ENCODE measurements around the gene ADD2.
A peak's percentile ranks its signal among the peaks of the same experiment; 100 is the strongest.

The ADD2 gene

GRCh38 chr2:70641263-70641784 is 126.7 kb downstream of the ADD2 start:
- ATAC-seq (ENCODE audit: low read depth), result peak; percentile 21; the same call in 1 of the 3 replicates
- no peaks in the 10 kb centered on the region for H3K36me3 ChIP-seq (ENCODE audit: low read depth)
- DNase-seq (ENCODE audit: low spot score), result no peak
- no peak overlapping the region for H3K27ac ChIP-seq (ENCODE audit: poor library complexity, severe bottlenecking)
- H3K9me3 ChIP-seq (ENCODE audit: severe bottlenecking), result no peaks in the 10 kb centered on the region
- no peak overlapping the region for H3K4me3 ChIP-seq (ENCODE audit: severe bottlenecking)
- no peak for TF ChIP-seq CTCF (IDR thresholded peaks at IDR 0.05; ENCODE audit: poor library complexity, severe bottlenecking)
- H3K4me1 ChIP-seq (ENCODE audit: insufficient read depth, poor library complexity, severe bottlenecking), result peaks cover 3% of the 10 kb centered on the region
- H3K27me3 ChIP-seq (ENCODE audit: insufficient read depth, poor library complexity, severe bottlenecking), result no peaks in the 10 kb centered on the region

- H3K4me3 ChIP-seq (ENCODE audit: severe bottlenecking), result no peak overlapping the region
- no peaks in the 10 kb centered on the region for H3K36me3 ChIP-seq (ENCODE audit: low read depth)
- H3K27ac ChIP-seq (ENCODE audit: poor library complexity, severe bottlenecking), result no peak overlapping the region
- DNase-seq (ENCODE audit: low spot score) (no peak), ATAC-seq (ENCODE audit: low read depth) (no peak)
- H3K27me3 ChIP-seq (ENCODE audit: insufficient read depth, poor library complexity, severe bottlenecking), result no peaks in the 10 kb centered on the region
- H3K9me3 ChIP-seq (ENCODE audit: severe bottlenecking), result no peaks in the 10 kb centered on the region
- H3K4me1 ChIP-seq (ENCODE audit: insufficient read depth, poor library complexity, severe bottlenecking), result peaks cover 3% of the 10 kb centered on the region
- TF ChIP-seq CTCF (IDR thresholded peaks at IDR 0.05; ENCODE audit: poor library complexity, severe bottlenecking), result no peak
Measured at GRCh38 chr2:70639841-70640436, 128.1 kb downstream of the ADD2 start.

GRCh38 chr2:70638561-70638960 is 129.4 kb downstream of the ADD2 start:
- Histone ChIP-seq H3K4me1 (ENCODE audit: insufficient read depth, poor library complexity, severe bottlenecking) (peaks cover 3% of the 10 kb centered on the region), H3K27ac (ENCODE audit: poor library complexity, severe bottlenecking) (no peak overlapping the region), H3K4me3 (ENCODE audit: severe bottlenecking) (no peak overlapping the region), H3K27me3 (ENCODE audit: insufficient read depth, poor library complexity, severe bottlenecking) (no peaks in the 10 kb centered on the region), H3K36me3 (ENCODE audit: low read depth) (no peaks in the 10 kb centered on the region), H3K9me3 (ENCODE audit: severe bottlenecking) (no peaks in the 10 kb centered on the region)
- DNase-seq (ENCODE audit: low spot score) (no peak), ATAC-seq (ENCODE audit: low read depth) (no peak)
- TF ChIP-seq CTCF (IDR thresholded peaks at IDR 0.05; ENCODE audit: poor library complexity, severe bottlenecking), result no peak

GRCh38 chr2:70633508-70633907 is 134.5 kb downstream of the ADD2 start:
- ATAC-seq (ENCODE audit: low read depth), result no peak
- Histone ChIP-seq H3K9me3 (ENCODE audit: severe bottlenecking) (no peaks in the 10 kb centered on the region), H3K4me1 (ENCODE audit: insufficient read depth, poor library complexity, severe bottlenecking) (no peaks in the 10 kb centered on the region), H3K27ac (ENCODE audit: poor library complexity, severe bottlenecking) (no peak overlapping the region), H3K27me3 (ENCODE audit: insufficient read depth, poor library complexity, severe bottlenecking) (no peaks in the 10 kb centered on the region), H3K36me3 (ENCODE audit: low read depth) (no peaks in the 10 kb centered on the region), H3K4me3 (ENCODE audit: severe bottlenecking) (no peak overlapping the region)
- no peak for DNase-seq (ENCODE audit: low spot score)
- TF ChIP-seq CTCF (IDR thresholded peaks at IDR 0.05; ENCODE audit: poor library complexity, severe bottlenecking), result no peak

GRCh38 chr2:70632966-70633365 is 135.0 kb downstream of the ADD2 start:
- ATAC-seq (ENCODE audit: low read depth), result no peak
- no peak for TF ChIP-seq CTCF (IDR thresholded peaks at IDR 0.05; ENCODE audit: poor library complexity, severe bottlenecking)
- no peaks in the 10 kb centered on the region for H3K4me1 ChIP-seq (ENCODE audit: insufficient read depth, poor library complexity, severe bottlenecking)
- no peak overlapping the region for H3K4me3 ChIP-seq (ENCODE audit: severe bottlenecking)
- DNase-seq (ENCODE audit: low spot score), result no peak
- H3K27me3 ChIP-seq (ENCODE audit: insufficient read depth, poor library complexity, severe bottlenecking), result no peaks in the 10 kb centered on the region
- H3K9me3 ChIP-seq (ENCODE audit: severe bottlenecking), result no peaks in the 10 kb centered on the region
- H3K27ac ChIP-seq (ENCODE audit: poor library complexity, severe bottlenecking), result no peak overlapping the region
- no peaks in the 10 kb centered on the region for H3K36me3 ChIP-seq (ENCODE audit: low read depth)
